BLaER1 treated with 17β-estradiol and CSF1 and Interleukin-3, amounts not matched to agents 10 nM and 100 nM (cell line): ENCODE results near the gene KLHL18.

ENCODE experiments used
- H3K27ac ChIP-seq, 11 experiments: shearing (Covaris generic); formaldehyde crosslinking; 2 replicates each; pipeline ENCODE4 v1.8.1; 2022
- H3K27me3 ChIP-seq, 11 experiments: shearing (Covaris generic); formaldehyde crosslinking; 2 replicates each; pipeline ENCODE4 v1.8.1; 2022
- H3K36me3 ChIP-seq, 11 experiments: shearing (Covaris generic); formaldehyde crosslinking; 2 replicates each; pipeline ENCODE4 v1.8.1; 2022
- H3K4me1 ChIP-seq, 10 experiments: shearing (Covaris generic); formaldehyde crosslinking; 2 replicates each; pipeline ENCODE4 v1.8.1; 2022
- H3K4me2 ChIP-seq, 11 experiments: shearing (Covaris generic); formaldehyde crosslinking; 2 replicates each; pipeline ENCODE4 v1.8.1; 2022
- H3K4me3 ChIP-seq, 10 experiments: shearing (Covaris generic); formaldehyde crosslinking; 2 replicates each; pipeline ENCODE4 v1.8.1; 2022
- H3K9ac ChIP-seq, 11 experiments: shearing (Covaris generic); formaldehyde crosslinking; 2 replicates each; pipeline ENCODE4 v1.8.1; 2022
- H3K9me3 ChIP-seq, 11 experiments: shearing (Covaris generic); formaldehyde crosslinking; replicated peaks in 1 of 11; 2 replicates each; pipeline ENCODE4 v1.8.1; 2022
- H4K20me1 ChIP-seq, 11 experiments: shearing (Covaris generic); formaldehyde crosslinking; 2 replicates each; pipeline ENCODE4 v1.8.1; 2022
- Cebpa-rat ChIP-seq, 11 experiments: shearing (Covaris generic); IDR thresholded peaks; 2 replicates each; pipeline ENCODE4 v1.8.1; 2022

The KLHL18 gene

DNA sequence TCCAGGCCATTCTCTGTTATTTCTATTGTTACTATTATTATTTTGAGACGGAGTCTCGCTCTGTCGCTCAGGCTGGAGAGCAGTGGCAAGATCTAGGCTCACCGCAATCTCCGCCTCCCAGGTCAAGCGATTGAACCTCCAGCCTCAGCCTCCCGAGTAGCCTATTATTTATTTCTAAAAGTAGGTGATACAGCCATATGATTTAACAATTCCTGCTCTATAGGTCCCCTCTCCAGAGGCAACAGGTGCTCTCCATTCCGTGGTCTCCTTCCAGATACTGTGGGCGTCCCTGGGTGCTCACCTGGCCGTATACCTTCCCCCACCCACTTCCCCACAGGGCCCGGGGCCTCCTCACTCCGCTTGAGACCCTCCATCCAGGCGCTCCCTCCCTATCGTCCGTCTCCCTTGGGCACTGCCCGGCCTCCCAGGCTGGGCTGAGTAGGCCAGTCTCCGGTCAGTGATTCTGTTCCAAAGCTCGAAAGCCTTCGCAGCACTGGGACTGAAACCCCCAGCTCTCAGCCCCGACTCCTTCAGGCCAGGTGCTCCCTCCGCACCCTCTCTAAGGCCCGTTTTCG, 97.4 kb downstream of the KLHL18 start:
- Histone ChIP-seq H3K4me3 (peak overlapping the region; percentile 77 to 94 (median 84)), H3K4me2 (peak overlapping the region; percentile 87 to 99 (median 93)), H3K9ac (peak overlapping the region; percentile 84 to 97 (median 90)), H4K20me1 (peaks cover 28 to 41% (median 37%) of the 10 kb centered on the region in 11 experiments; a peak in 20 of 22 replicates), H3K36me3 (peaks cover 0 to 21% (median 13%) of the 10 kb centered on the region in 11 experiments; a peak in 14 of 22 replicates), H3K27me3 (no peaks in the 10 kb centered on the region), H3K9me3 (no peaks in the 10 kb centered on the region), H3K27ac (peak overlapping the region; percentile 85 to 98 (median 91)), H3K4me1 (peaks cover 35 to 63% (median 45%) of the 10 kb centered on the region in 10 experiments)
- TF ChIP-seq Cebpa-rat (IDR thresholded peaks at IDR 0.05): no peak

DNA sequence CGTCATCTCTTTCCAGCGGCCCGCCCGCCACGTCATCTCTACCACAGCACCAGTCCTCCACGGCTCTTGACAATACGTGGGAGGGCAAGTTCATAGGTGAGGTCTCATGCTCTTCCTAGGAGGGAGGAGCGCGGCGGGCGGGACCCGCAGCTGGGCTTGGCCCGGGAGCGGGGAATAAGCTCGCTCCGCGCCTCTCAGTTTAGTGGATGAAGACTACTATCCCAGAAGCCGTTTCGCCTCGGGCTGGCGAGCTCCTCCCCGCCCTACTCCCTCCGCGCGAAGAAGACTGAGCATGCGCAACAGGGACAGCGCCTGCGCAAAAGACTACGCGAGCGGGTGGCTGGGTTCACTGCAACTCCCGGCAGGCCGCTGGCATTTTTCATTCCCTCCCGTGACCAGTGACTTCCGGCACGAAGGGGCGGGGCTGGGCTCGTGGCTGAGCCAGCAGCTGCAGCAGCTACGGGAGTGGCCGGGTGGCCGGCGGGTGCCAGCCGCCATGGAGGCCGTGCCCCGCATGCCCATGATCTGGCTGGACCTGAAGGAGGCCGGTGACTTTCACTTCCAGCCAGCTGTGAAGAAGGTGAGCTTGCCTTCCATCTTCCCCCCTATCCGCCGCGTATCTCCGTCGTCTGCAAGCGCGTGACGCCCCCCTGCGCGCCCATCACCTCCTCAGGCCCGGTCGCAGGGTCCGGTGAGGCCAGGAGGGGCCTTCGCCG, 98.0 kb downstream of the KLHL18 start, which contains the start of gene PTPN23:
Gene PTPN23 (plus strand): TSS at position 421 of the 716 bp plus-strand sequence. CDS start 76 bp downstream, at position 497.
- peaks cover 34 to 47% (median 44%) of the 10 kb centered on the region in 11 experiments; a peak in 20 of 22 replicates for H4K20me1 ChIP-seq
- H3K4me3 ChIP-seq: peak within 1 kb of the TSS; percentile 77 to 94 (median 84)
- peaks cover 0 to 28% (median 16%) of the 10 kb centered on the region in 11 experiments; a peak in 16 of 22 replicates for H3K36me3 ChIP-seq
- H3K4me1 ChIP-seq: peaks cover 35 to 70% (median 45%) of the 10 kb centered on the region in 10 experiments
- H3K4me2 ChIP-seq: peak within 1 kb of the TSS; percentile 89 to 99 (median 96)
- no peaks in the 10 kb centered on the region for H3K9me3 ChIP-seq
- no peaks in the 10 kb centered on the region for H3K27me3 ChIP-seq
- H3K9ac ChIP-seq: peak within 1 kb of the TSS; percentile 84 to 97 (median 90)
- H3K27ac ChIP-seq: peak within 1 kb of the TSS; percentile 85 to 98 (median 91)
- TF ChIP-seq Cebpa-rat (IDR thresholded peaks at IDR 0.05): no peak

GRCh38 chr3:47381317-47382157, 98.8 kb downstream of the KLHL18 start:
- Histone ChIP-seq H3K27me3 (no peaks in the 10 kb centered on the region), H3K4me1 (peaks cover 35 to 69% (median 45%) of the 10 kb centered on the region in 10 experiments), H3K27ac (peak overlapping the region; percentile 85 to 98 (median 91)), H3K9ac (peak overlapping the region; percentile 84 to 97 (median 90)), H4K20me1 (peaks cover 42 to 55% (median 52%) of the 10 kb centered on the region in 11 experiments; a peak in 20 of 22 replicates), H3K4me2 (peak overlapping the region; percentile 89 to 99 (median 94)), H3K36me3 (peaks cover under 1 to 35% (median 24%) of the 10 kb centered on the region in 11 experiments; a peak in 21 of 22 replicates), H3K9me3 (no peaks in the 10 kb centered on the region), H3K4me3 (peak overlapping the region; percentile 77 to 94 (median 84))
- no peak for TF ChIP-seq Cebpa-rat (IDR thresholded peaks at IDR 0.05)

DNA sequence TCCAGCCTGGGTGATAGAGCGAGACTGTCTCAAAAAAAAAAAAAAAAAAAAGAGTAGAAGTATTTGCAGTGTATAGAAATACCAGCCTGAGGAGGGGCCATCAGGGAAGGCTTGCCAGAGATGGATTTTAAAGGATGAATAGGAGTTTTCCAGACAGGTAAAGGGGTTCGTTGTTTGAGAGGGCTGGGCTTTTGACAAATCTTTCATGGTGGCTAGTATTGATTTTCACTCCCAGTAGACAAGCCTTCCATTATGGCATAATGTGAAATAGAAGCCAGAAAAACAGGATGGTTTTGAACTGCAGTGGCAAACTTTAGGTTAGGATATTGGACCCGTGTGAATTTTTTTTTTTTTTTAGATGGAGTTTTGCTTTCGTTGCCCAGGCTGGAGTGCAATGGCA, 101.7 kb downstream of the KLHL18 start:
- peaks cover 52 to 84% (median 80%) of the 10 kb centered on the region in 11 experiments for H4K20me1 ChIP-seq
- no peaks in the 10 kb centered on the region for H3K27me3 ChIP-seq
- H3K27ac ChIP-seq: no peak overlapping the region
- H3K4me2 ChIP-seq: no peak overlapping the region
- H3K4me1 ChIP-seq: peaks cover 21 to 41% (median 33%) of the 10 kb centered on the region in 10 experiments
- TF ChIP-seq Cebpa-rat (IDR thresholded peaks at IDR 0.05): no peak
- no peaks in the 10 kb centered on the region for H3K9me3 ChIP-seq
- peaks cover 28 to 64% (median 51%) of the 10 kb centered on the region in 11 experiments for H3K36me3 ChIP-seq
- no peak overlapping the region for H3K9ac ChIP-seq
- H3K4me3 ChIP-seq: no peak overlapping the region

DNA sequence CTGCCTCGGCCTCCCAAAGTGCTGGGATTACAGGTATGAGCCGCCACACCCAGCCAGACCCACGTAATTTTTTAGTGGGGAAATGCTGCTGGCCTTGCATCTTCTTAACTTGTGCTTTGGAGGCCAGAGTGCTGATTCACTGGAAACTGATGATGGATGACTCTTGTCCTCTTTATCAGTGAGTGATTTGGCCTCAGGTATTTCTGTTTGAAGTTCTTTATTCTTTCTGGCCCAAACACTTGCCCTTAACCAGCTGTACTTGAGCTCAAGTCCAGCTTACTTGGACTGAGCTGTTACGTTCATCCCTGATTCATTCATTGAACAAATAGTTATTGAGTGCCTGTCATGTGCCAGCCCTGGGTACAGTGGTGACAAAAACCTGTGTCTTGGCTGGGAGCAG, 102.3 kb downstream of the KLHL18 start:
- no peak overlapping the region for H3K9ac ChIP-seq
- peaks cover 28 to 65% (median 51%) of the 10 kb centered on the region in 11 experiments for H3K36me3 ChIP-seq
- H3K27ac ChIP-seq: no peak overlapping the region
- no peaks in the 10 kb centered on the region for H3K9me3 ChIP-seq
- TF ChIP-seq Cebpa-rat (IDR thresholded peaks at IDR 0.05): no peak
- H3K27me3 ChIP-seq: no peaks in the 10 kb centered on the region
- peaks cover 15 to 36% (median 31%) of the 10 kb centered on the region in 10 experiments for H3K4me1 ChIP-seq
- no peak overlapping the region for H3K4me3 ChIP-seq
- H3K4me2 ChIP-seq: no peak overlapping the region
- peaks cover 54 to 90% (median 86%) of the 10 kb centered on the region in 11 experiments for H4K20me1 ChIP-seq

DNA sequence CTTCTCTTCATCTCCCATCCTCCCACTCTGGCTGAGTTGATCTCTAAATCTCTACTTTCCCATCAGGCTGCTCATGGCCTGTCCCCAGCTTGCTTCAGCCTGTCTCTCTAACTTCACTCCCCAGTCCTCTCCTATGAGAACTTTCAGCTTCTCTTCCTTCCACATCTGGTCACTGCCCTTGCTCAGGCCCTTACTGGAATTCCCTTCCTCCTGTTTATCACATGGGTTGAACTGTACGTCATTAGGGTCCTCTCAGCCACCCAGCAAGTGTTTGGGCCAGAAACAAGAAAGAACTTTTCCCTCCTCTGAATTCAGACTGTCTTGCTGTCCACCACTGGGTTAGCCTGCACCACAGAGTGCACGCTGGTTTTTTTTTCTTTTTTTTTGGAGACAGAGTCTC, 103.1 kb downstream of the KLHL18 start:
- Histone ChIP-seq H3K4me3 (no peak overlapping the region), H3K27me3 (no peaks in the 10 kb centered on the region), H4K20me1 (peaks cover 56 to 98% (median 94%) of the 10 kb centered on the region in 11 experiments), H3K9me3 (no peaks in the 10 kb centered on the region), H3K9ac (no peak overlapping the region), H3K4me2 (peak overlapping the region in 1 of 11 experiments; percentile 5; a peak in 1 of 22 replicates), H3K4me1 (peaks cover 15 to 36% (median 28%) of the 10 kb centered on the region in 10 experiments), H3K27ac (no peak overlapping the region), H3K36me3 (peaks cover 28 to 73% (median 54%) of the 10 kb centered on the region in 11 experiments)
- no peak for TF ChIP-seq Cebpa-rat (IDR thresholded peaks at IDR 0.05)

- no peaks in the 10 kb centered on the region for H3K27me3 ChIP-seq
- TF ChIP-seq Cebpa-rat (IDR thresholded peaks at IDR 0.05): no peak
- peaks cover 42 to 90% (median 65%) of the 10 kb centered on the region in 11 experiments for H3K36me3 ChIP-seq
- H3K9me3 ChIP-seq: no peaks in the 10 kb centered on the region
- H3K9ac ChIP-seq: no peak overlapping the region
- no peak overlapping the region for H3K27ac ChIP-seq
- H3K4me3 ChIP-seq: no peak overlapping the region
- peaks cover 51 to 100% (median 98%) of the 10 kb centered on the region in 11 experiments for H4K20me1 ChIP-seq
- no peak overlapping the region for H3K4me2 ChIP-seq
- peaks cover 8 to 20% (median 10%) of the 10 kb centered on the region in 10 experiments; a peak in 13 of 20 replicates for H3K4me1 ChIP-seq
Measured at GRCh38 chr3:47392933-47393332, 110.2 kb downstream of the KLHL18 start.

GRCh38 chr3:47394140-47394870, 111.6 kb downstream of the KLHL18 start:
- no peak overlapping the region for H3K27ac ChIP-seq
- no peak overlapping the region for H3K4me3 ChIP-seq
- no peaks in the 10 kb centered on the region for H3K9me3 ChIP-seq
- H3K36me3 ChIP-seq: peaks cover 40 to 90% (median 66%) of the 10 kb centered on the region in 11 experiments
- TF ChIP-seq Cebpa-rat (IDR thresholded peaks at IDR 0.05): no peak
- peaks cover 58 to 100% (median 98%) of the 10 kb centered on the region in 11 experiments for H4K20me1 ChIP-seq
- no peaks in the 10 kb centered on the region for H3K27me3 ChIP-seq
- 0 out of 22 replicates have a peak overlapping the region, but pooled peaks of 1 of the 11 experiments have one; percentile 6 for H3K4me2 ChIP-seq
- H3K9ac ChIP-seq: 0 out of 22 replicates have a peak overlapping the region, but pooled peaks of 1 of the 11 experiments have one; percentile 20
- H3K4me1 ChIP-seq: peaks cover 8 to 26% (median 15%) of the 10 kb centered on the region in 10 experiments; a peak in 19 of 20 replicates
